ENCODE data around the gene PCNX4.

The PCNX4 gene

DNA sequence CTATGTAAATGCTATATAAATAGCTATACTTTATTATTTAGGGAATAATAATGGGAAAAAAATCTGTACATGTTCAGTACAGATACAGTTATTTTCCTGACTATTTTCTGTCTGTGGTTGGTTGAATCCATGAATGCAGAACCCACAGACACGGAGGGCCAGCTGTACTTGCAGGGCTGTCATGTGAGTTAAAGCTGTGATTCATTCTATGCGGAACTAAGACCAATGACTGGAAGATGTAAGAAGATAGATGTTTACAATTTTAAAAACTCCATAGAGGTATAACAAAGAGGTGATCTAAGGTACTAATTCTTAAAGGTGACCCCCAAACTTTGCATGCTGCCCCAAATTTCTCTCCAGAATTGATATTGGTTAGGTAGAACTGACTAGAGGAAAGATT is 14.6 kb downstream of the PCNX4 start:
- H3K9me3 ChIP-seq = no peaks in the 10 kb centered on the region
- H3K36me3 ChIP-seq = peaks cover 0 to 19% (median 11%) of the 10 kb centered on the region in 3 donors
- peaks cover 0 to 38% (median 6%) of the 10 kb centered on the region in 4 donors for H3K4me1 ChIP-seq
- no peak overlapping the region for H3K4me3 ChIP-seq
- peak overlapping the region in 1 of 2 donors; percentile 18 for H3K27ac ChIP-seq
- H3K27me3 ChIP-seq = no peaks in the 10 kb centered on the region
- DNase-seq = peak in 1 of 2 donors; percentile 41
- TF ChIP-seq, protein P1, sequence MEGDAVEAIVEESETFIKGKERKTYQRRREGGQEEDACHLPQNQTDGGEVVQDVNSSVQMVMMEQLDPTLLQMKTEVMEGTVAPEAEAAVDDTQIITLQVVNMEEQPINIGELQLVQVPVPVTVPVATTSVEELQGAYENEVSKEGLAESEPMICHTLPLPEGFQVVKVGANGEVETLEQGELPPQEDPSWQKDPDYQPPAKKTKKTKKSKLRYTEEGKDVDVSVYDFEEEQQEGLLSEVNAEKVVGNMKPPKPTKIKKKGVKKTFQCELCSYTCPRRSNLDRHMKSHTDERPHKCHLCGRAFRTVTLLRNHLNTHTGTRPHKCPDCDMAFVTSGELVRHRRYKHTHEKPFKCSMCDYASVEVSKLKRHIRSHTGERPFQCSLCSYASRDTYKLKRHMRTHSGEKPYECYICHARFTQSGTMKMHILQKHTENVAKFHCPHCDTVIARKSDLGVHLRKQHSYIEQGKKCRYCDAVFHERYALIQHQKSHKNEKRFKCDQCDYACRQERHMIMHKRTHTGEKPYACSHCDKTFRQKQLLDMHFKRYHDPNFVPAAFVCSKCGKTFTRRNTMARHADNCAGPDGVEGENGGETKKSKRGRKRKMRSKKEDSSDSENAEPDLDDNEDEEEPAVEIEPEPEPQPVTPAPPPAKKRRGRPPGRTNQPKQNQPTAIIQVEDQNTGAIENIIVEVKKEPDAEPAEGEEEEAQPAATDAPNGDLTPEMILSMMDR (IDR thresholded peaks at IDR 0.05) = no peak
- intact Hi-C loops (cut with DNase I; ENCODE audit: low total_unique reads) = no loop called here

DNA sequence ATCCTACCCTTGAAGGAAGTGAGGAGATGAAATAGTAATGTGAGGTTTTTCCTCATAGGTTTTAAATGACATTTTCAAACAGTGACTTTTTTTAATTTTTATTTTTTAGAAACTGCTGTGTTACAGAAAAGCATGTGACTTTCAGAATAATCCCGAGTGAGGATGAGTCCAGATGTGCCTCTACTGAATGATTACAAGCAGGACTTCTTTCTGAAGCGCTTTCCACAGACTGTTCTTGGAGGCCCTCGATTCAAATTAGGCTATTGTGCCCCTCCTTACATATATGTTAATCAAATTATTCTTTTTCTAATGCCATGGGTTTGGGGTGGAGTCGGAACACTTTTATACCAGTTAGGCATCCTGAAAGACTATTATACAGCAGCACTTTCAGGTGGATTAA is 15.8 kb downstream of the PCNX4 start:
- Histone ChIP-seq H3K27me3 (no peaks in the 10 kb centered on the region), H3K4me1 (peaks cover 0 to 28% (median 4%) of the 10 kb centered on the region in 4 donors), H3K36me3 (peaks cover 0 to 19% (median 11%) of the 10 kb centered on the region in 3 donors), H3K27ac (peak overlapping the region in 1 of 2 donors; percentile 18), H3K9me3 (no peaks in the 10 kb centered on the region), H3K4me3 (no peak overlapping the region)
- no peak for DNase-seq
- intact Hi-C loops (cut with DNase I; ENCODE audit: low total_unique reads) = no loop called here
- TF ChIP-seq, protein P1 (IDR thresholded peaks at IDR 0.05) = no peak

DNA sequence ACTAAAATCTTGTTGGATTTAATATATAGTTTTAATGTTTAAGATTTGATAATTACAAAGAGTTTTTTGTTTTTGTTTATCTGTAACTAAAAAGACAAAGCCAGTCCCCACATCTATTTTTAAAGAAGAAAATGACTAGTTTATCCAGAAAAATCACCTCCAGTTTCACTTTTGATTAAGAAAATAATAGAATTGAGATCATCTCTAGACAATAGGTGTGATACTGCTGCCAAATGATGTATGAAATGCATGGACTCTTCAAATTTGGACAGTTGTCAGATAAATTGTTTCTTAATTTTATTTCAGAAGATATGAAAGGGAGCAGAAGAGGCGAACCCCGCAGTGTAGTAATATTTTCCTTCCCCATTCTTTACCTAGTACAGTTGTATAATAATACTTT is 20.0 kb downstream of the PCNX4 start:
- no peak for DNase-seq
- H3K36me3 ChIP-seq = peaks cover 9 to 29% (median 25%) of the 10 kb centered on the region in 3 donors
- intact Hi-C loops (cut with DNase I; ENCODE audit: low total_unique reads) = no loop called here
- H3K4me3 ChIP-seq = no peak overlapping the region
- TF ChIP-seq, protein P1 (IDR thresholded peaks at IDR 0.05) = no peak
- peaks cover 0 to 12% (median 0%) of the 10 kb centered on the region in 4 donors for H3K4me1 ChIP-seq
- H3K9me3 ChIP-seq = no peaks in the 10 kb centered on the region
- no peak overlapping the region for H3K27ac ChIP-seq
- no peaks in the 10 kb centered on the region for H3K27me3 ChIP-seq

DNA sequence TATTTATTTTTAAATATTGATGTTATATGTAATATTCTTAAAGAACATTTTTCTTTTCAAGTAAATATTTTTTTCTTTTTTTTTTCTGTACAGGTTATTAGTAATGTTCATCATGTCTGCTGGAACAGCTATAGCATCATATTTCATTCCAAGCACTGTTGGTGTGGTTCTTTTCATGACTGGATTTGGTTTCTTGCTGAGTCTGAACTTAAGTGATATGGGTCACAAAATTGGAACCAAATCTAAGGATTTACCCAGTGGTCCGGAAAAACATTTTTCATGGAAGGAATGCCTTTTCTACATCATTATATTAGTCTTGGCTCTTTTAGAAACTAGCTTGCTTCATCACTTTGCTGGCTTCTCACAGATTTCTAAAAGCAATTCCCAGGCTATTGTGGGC is 23.2 kb downstream of the PCNX4 start:
- Histone ChIP-seq H3K4me3 (no peak overlapping the region), H3K9me3 (no peaks in the 10 kb centered on the region), H3K27me3 (no peaks in the 10 kb centered on the region), H3K36me3 (peaks cover 33 to 39% (median 33%) of the 10 kb centered on the region in 3 donors), H3K4me1 (peaks cover 0 to 6% (median 0%) of the 10 kb centered on the region in 4 donors), H3K27ac (no peak overlapping the region)
- no peak for DNase-seq
- intact Hi-C loops (cut with DNase I; ENCODE audit: low total_unique reads) = no loop called here
- TF ChIP-seq, protein P1 (IDR thresholded peaks at IDR 0.05) = no peak

DNA sequence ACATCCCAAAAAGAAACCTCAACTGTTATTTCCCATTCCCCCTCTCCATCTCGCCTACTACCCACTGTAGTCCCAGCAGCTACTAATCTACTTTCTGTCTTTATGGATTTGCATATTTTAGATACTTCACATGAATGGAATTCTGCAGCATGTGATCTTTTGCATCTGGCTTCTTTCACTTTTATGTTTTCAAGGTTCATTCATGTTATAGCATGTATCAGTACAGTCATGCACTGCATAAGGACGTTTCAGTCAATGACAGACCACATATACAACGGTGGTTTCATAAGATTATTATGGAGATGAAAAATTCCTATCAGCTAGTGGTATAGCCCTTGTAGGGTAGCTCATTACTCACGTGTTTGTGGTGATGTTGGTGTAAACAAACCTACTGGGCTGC is 24.5 kb downstream of the PCNX4 start:
- H3K9me3 ChIP-seq = no peaks in the 10 kb centered on the region
- H3K27me3 ChIP-seq = no peaks in the 10 kb centered on the region
- intact Hi-C loops (cut with DNase I; ENCODE audit: low total_unique reads) = no loop called here
- DNase-seq = no peak
- peaks cover 33 to 46% (median 34%) of the 10 kb centered on the region in 3 donors for H3K36me3 ChIP-seq
- peaks cover 0 to 6% (median 0%) of the 10 kb centered on the region in 4 donors for H3K4me1 ChIP-seq
- H3K27ac ChIP-seq = no peak overlapping the region
- no peak overlapping the region for H3K4me3 ChIP-seq
- TF ChIP-seq, protein P1 (IDR thresholded peaks at IDR 0.05) = no peak

DNA sequence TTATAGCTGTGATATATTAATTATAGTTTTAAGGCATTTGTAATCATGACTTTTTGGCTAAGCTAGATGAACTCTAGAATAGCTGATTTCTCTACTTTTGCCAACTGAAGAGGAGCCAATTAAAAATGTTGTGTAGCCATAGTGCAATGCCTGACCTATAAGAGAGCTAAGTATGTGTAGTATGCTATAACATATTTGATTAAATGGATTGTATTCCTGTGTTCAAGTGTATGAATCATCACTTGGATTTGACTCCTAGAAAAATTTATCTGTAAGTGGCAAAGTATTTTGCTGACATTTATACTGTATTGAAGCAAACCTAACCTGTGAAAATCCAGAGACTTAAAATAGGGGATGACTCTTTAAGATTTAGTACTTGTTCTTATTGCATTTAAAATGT is 34.2 kb downstream of the PCNX4 start:
- Histone ChIP-seq H3K27ac (no peak overlapping the region), H3K4me3 (no peak overlapping the region), H3K36me3 (peaks cover 42 to 63% (median 63%) of the 10 kb centered on the region in 3 donors), H3K27me3 (no peaks in the 10 kb centered on the region), H3K9me3 (no peaks in the 10 kb centered on the region), H3K4me1 (no peaks in the 10 kb centered on the region)
- no peak for DNase-seq
- TF ChIP-seq, protein P1 (IDR thresholded peaks at IDR 0.05) = no peak
- intact Hi-C loops (cut with DNase I; ENCODE audit: low total_unique reads) = no loop called here

Data from tibial artery (tissue), 4 donors.